HCT116 (cell line): Measurements from ENCODE around the gene ZBED3. TPM values are rescaled to one million over a fixed set of nuclear protein-coding genes. Genes with fewer than 3 reads are reported as not detected.

ENCODE experiments used
- ATAC-seq: fragments of 200-7000 bp; cut with Tn5 transposase; 2 replicates; pipeline ENCODE4 v1.9.1; 2020; ENCODE audit warnings: mild to moderate bottlenecking, moderate library complexity
- BruUV-seq: library from RNA; stranded (reverse); fragments of 400-500 nt; replicated peaks from 2 replicates; lab custom pipeline; 2021; lab: Mats Ljungman, UMichigan
- CTCF ChIA-PET: fragments of 300-600 bp; sonication (Branson Sonifier 250); formaldehyde crosslinking; loops from one replicate; lab custom pipeline; 2021; ENCODE audit warnings: antibody characterized with exemption; lab: Charles Lee
- POLR2A ChIA-PET: fragments of 300-600, 350-600 bp; sonication (Branson Sonifier 250); formaldehyde crosslinking; loops from one replicate; lab custom pipeline; 2021; ENCODE audit warnings: antibody characterized with exemption; lab: Charles Lee
- RAD21 ChIA-PET, 2 experiments: fragments of 300-600 bp; sonication (Branson Sonifier 250); formaldehyde crosslinking; loops; one replicate each; lab custom pipeline; 2023; ENCODE audit warnings: low total read pairs in 2 of 2; ENCODE audit not compliant: uncharacterized antibody in 2 of 2, unreplicated experiment in 2 of 2, low non-redundant PET in 1 of 2; lab: Charles Lee
- DNase-seq: peaks from one replicate; pipeline ENCODE4 v3.0.0-alpha.2; 2010; ENCODE audit warnings: low read depth, low spot score
- H2AFZ ChIP-seq: fragments of 200-600 bp; shearing (Covaris generic), sonication (generic); 2 replicates; pipeline ENCODE4 v1.6.1; 2017; ENCODE audit warnings: low read depth, mixed run types, mixed read lengths, antibody characterized with exemption, low read length; ENCODE audit not compliant: poor library complexity, severe bottlenecking
- H3K27ac ChIP-seq: 2 replicates; pipeline ENCODE4 v1.5.1; 2012; ENCODE audit warnings: low read depth, low read length
- H3K27me3 ChIP-seq: fragments of 200-600 bp; sonication (generic); 2 replicates; pipeline ENCODE4 v1.6.1; 2016; ENCODE audit warnings: mixed run types, low read length, mixed read lengths; ENCODE audit not compliant: insufficient read depth
- H3K36me3 ChIP-seq, 2 experiments: fragments of 200-500 bp in 1 of 2; fragments of 200-600 bp in 1 of 2; sonication (Bioruptor generic) in 1 of 2; sonication (generic) in 1 of 2; 2 replicates each; pipeline versions ENCODE4 v1.5.1 to v1.6.1; 2014 to 2016; ENCODE audit warnings: low read length in 2 of 2, inconsistent platforms in 1 of 2, mixed read lengths in 1 of 2, mixed run types in 1 of 2; ENCODE audit not compliant: insufficient read depth in 2 of 2, control insufficient read depth in 1 of 2
- H3K4me1 ChIP-seq, 2 experiments: fragments of 200-600 bp in 1 of 2; sonication (generic) in 1 of 2; 2 replicates each; pipeline versions ENCODE4 v1.5.1 to v1.6.1; 2012 to 2017; ENCODE audit warnings: low read length in 2 of 2, inconsistent platforms in 1 of 2, mild to moderate bottlenecking in 1 of 2, mixed read lengths in 1 of 2, mixed run types in 1 of 2, moderate library complexity in 1 of 2; ENCODE audit not compliant: insufficient read depth in 2 of 2, control insufficient read depth in 1 of 2
- H3K4me2 ChIP-seq: fragments of 200-600 bp; sonication (generic); 2 replicates; pipeline ENCODE4 v1.6.1; 2017; ENCODE audit warnings: mixed run types, low read length, mixed read lengths
- H3K4me3 ChIP-seq, 2 experiments: fragments of 200-600 bp in 1 of 2; sonication (generic) in 1 of 2; replicated peaks in 1 of 2; 2 replicates each; pipeline ENCODE4 v1.5.1; 2011 to 2016; ENCODE audit warnings: low read length in 2 of 2, control low read depth in 1 of 2, low read depth in 1 of 2, mild to moderate bottlenecking in 1 of 2, mixed read lengths in 1 of 2, mixed run types in 1 of 2
- H3K79me2 ChIP-seq: fragments of 200-600 bp; sonication (generic); 2 replicates; pipeline ENCODE4 v1.6.1; 2017; ENCODE audit warnings: mild to moderate bottlenecking, mixed run types, low read length, moderate library complexity, mixed read lengths; ENCODE audit not compliant: insufficient read depth
- H3K9ac ChIP-seq: fragments of 200-600 bp; sonication (generic); 2 replicates; pipeline ENCODE4 v1.6.1; 2016; ENCODE audit warnings: low read length, mixed read lengths
- H3K9me2 ChIP-seq: fragments of 200-600 bp; sonication (generic), shearing (Covaris generic); 2 replicates; pipeline ENCODE4 v1.6.1; 2017; ENCODE audit warnings: mixed run types, mild to moderate bottlenecking, moderate library complexity; ENCODE audit not compliant: insufficient read depth
- H3K9me3 ChIP-seq, 2 experiments: fragments of 200-500 bp in 1 of 2; fragments of 200-600 bp in 1 of 2; sonication (Bioruptor generic) in 1 of 2; sonication (generic) in 1 of 2; 2 replicates each; pipeline ENCODE4 v1.6.1; 2014 to 2017; ENCODE audit warnings: low read length in 2 of 2, mixed read lengths in 2 of 2, inconsistent platforms in 1 of 2, low read depth in 1 of 2, mild to moderate bottlenecking in 1 of 2, mixed run types in 1 of 2, moderate library complexity in 1 of 2; ENCODE audit not compliant: control insufficient read depth in 1 of 2, insufficient read depth in 1 of 2
- H4K20me1 ChIP-seq: fragments of 200-600 bp; sonication (generic), shearing (Covaris generic); 2 replicates; pipeline ENCODE4 v1.6.1; 2017; ENCODE audit warnings: mixed run types, mild to moderate bottlenecking, moderate library complexity; ENCODE audit not compliant: insufficient read depth
- ATF3 ChIP-seq: IDR thresholded peaks from 2 replicates; pipeline ENCODE4 v1.6.1; 2012
- CBX3 ChIP-seq: IDR thresholded peaks from 2 replicates; pipeline ENCODE4 v1.6.1; 2012; ENCODE audit warnings: low read depth
- CEBPB ChIP-seq: IDR thresholded peaks from 2 replicates; pipeline ENCODE4 v1.6.1; 2012; ENCODE audit warnings: low read depth
- EGR1 ChIP-seq: IDR thresholded peaks from 2 replicates; pipeline ENCODE4 v1.6.1; 2012; ENCODE audit warnings: low read depth
- ELF1 ChIP-seq: IDR thresholded peaks from 2 replicates; pipeline ENCODE4 v1.6.1; 2012; ENCODE audit warnings: low read depth, borderline replicate concordance
- EZH2 ChIP-seq: fragments of 200-600 bp; sonication (generic); IDR thresholded peaks from 2 replicates; pipeline ENCODE4 v1.6.1; 2017; ENCODE audit warnings: antibody characterized with exemption, mixed run types
- EZH2phosphoT487 ChIP-seq: fragments of 200-600 bp; IDR thresholded peaks from 2 replicates; pipeline ENCODE4 v1.6.1; 2018; ENCODE audit warnings: antibody characterized with exemption, borderline replicate concordance
- FOSL1 ChIP-seq: IDR thresholded peaks from 2 replicates; pipeline ENCODE4 v1.6.1; 2012; ENCODE audit warnings: low read depth
- JUND ChIP-seq: IDR thresholded peaks from 2 replicates; pipeline ENCODE4 v1.6.1; 2012
- REST ChIP-seq: IDR thresholded peaks from 2 replicates; pipeline ENCODE4 v1.6.1; 2012; ENCODE audit warnings: low read depth
- SIN3A ChIP-seq: IDR thresholded peaks from 2 replicates; pipeline ENCODE4 v1.6.1; 2012; ENCODE audit warnings: low read depth
- SP1 ChIP-seq: IDR thresholded peaks from 2 replicates; pipeline ENCODE4 v1.6.1; 2012; ENCODE audit warnings: low read depth
- SRF ChIP-seq: IDR thresholded peaks from 2 replicates; pipeline ENCODE4 v1.6.1; 2012; ENCODE audit warnings: low read depth
- TCF7L2 ChIP-seq: IDR thresholded peaks from 2 replicates; pipeline ENCODE4 v1.7.0; 2011; ENCODE audit warnings: borderline replicate concordance, inconsistent platforms; ENCODE audit not compliant: insufficient read depth, insufficient read length; ENCODE audit errors: extremely low read depth
- YY1 ChIP-seq: IDR thresholded peaks from 2 replicates; pipeline ENCODE4 v1.6.1; 2011; ENCODE audit warnings: low read length, low read depth, moderate library complexity, mild to moderate bottlenecking; ENCODE audit not compliant: insufficient replicate concordance; ENCODE audit errors: extremely low read depth
- ZBTB33 ChIP-seq: IDR thresholded peaks from 2 replicates; pipeline ENCODE4 v1.6.1; 2011; ENCODE audit warnings: mild to moderate bottlenecking, low read length, moderate library complexity; ENCODE audit not compliant: insufficient replicate concordance; ENCODE audit errors: extremely low read depth
- ZFX ChIP-seq: fragments of 450-650 bp; IDR thresholded peaks from 2 replicates; pipeline ENCODE4 v1.6.1; 2017
- ZNF274 ChIP-seq: fragments of 200-500 bp; sonication (Bioruptor generic); IDR thresholded peaks from 2 replicates; pipeline ENCODE4 v1.6.1; 2014; ENCODE audit warnings: mild to moderate bottlenecking, low read depth, low read length, inconsistent platforms
- intact Hi-C: fragments of 100-400 bp; cut with micrococcal nuclease; formaldehyde crosslinking; loops from 2 replicates; pipeline ENCODE4 v1.10.0; 2022
- total RNA-seq: library from RNA; stranded (reverse); gene quantifications from one replicate; pipeline ENCODE4 v1.2.1, GENCODE V29; 2021; ENCODE audit not compliant: unreplicated experiment

The ZBED3 gene
- total RNA-seq, 1 experiment from 2014 or later = 12.7 TPM

- no peak for ATAC-seq
- Histone ChIP-seq H3K36me3 (0 out of 4 replicates have a peak, but pooled peaks cover 0 to 6% of the 10 kb centered on the region in 2 experiments), H3K9me2 (no peaks in the 10 kb centered on the region), H3K4me1 (peaks cover 9 to 18% of the 10 kb centered on the region in 2 experiments; a peak in 3 of 4 replicates), H3K9me3 (peaks cover 3 to 19% of the 10 kb centered on the region in 2 experiments; a peak in 2 of 4 replicates), H3K27ac (no peak overlapping the region), H3K9ac (no peak overlapping the region), H3K27me3 (no peaks in the 10 kb centered on the region), H2AFZ (peak overlapping the region; percentile 96)
- no TSS peak for BruUV-seq
- intact Hi-C loops = no loop called here
- POLR2A ChIA-PET = no interaction called here
- TF ChIP-seq YY1 (no peak), ZFX (no peak), EZH2 (no peak), ZNF274 (no peak), REST (no peak), EZH2phosphoT487 (no peak), ZBTB33 (no peak), ATF3 (no peak), SP1 (no peak), SRF (no peak), ELF1 (no peak), TCF7L2 (no peak), FOSL1 (no peak), CEBPB (no peak), CBX3 (no peak), SIN3A (no peak), EGR1 (no peak), JUND (no peak)
- TF ChIP-seq, all 23 proteins: peak for 0
- no peak overlapping the region for H3K4me2 ChIP-seq
- no peak for DNase-seq
- CTCF ChIA-PET = no interaction called here
- H3K79me2 ChIP-seq = peaks cover 27% of the 10 kb centered on the region
- H4K20me1 ChIP-seq = no peaks in the 10 kb centered on the region
- no peak overlapping the region for H3K4me3 ChIP-seq
- RAD21 ChIA-PET = no interaction called here
These were observed 58.3 kb downstream of the ZBED3 start for GRCh38 chr5:77028631-77029375.
